Panc1 (cell line): ENCODE data around the gene CDH13. TPM values are rescaled to one million over a fixed set of nuclear protein-coding genes. Genes with fewer than 3 reads are reported as not detected.

Experiments used
- ATAC-seq: fragments of 200-7000 bp; cut with Tn5 transposase; 2 replicates; pipeline ENCODE4 v1.9.1; 2020; ENCODE audit warnings: mild to moderate bottlenecking, moderate library complexity
- BruUV-seq: library from RNA; stranded (reverse); fragments of 400-500 nt; replicated peaks from 2 replicates; lab custom pipeline; 2021; lab: Mats Ljungman, UMichigan
- CTCF ChIA-PET: fragments of 300-600 bp; sonication (Branson Sonifier 250); formaldehyde crosslinking; loops from one replicate; lab custom pipeline; 2022; ENCODE audit warnings: antibody characterized with exemption; lab: Charles Lee
- POLR2A ChIA-PET: fragments of 300-600 bp; sonication (Branson Sonifier 250); formaldehyde crosslinking; loops from one replicate; lab custom pipeline; 2022; ENCODE audit warnings: antibody characterized with exemption; lab: Charles Lee
- DNase-seq: peaks from one replicate; pipeline ENCODE4 v3.0.0-alpha.2; 2010; ENCODE audit warnings: low read depth, low spot score
- H3K27ac ChIP-seq: 2 replicates; pipeline ENCODE4 v1.5.1; 2011; ENCODE audit warnings: mild to moderate bottlenecking, low read length, inconsistent platforms
- H3K27me3 ChIP-seq: fragments of 200-500 bp; sonication (Bioruptor generic); 2 replicates; pipeline ENCODE4 v1.6.0; 2014; ENCODE audit warnings: low read length, inconsistent platforms; ENCODE audit not compliant: control insufficient read depth, insufficient read depth
- H3K36me3 ChIP-seq: fragments of 200-500 bp; sonication (Bioruptor generic); 2 replicates; pipeline ENCODE4 v1.5.1; 2014; ENCODE audit warnings: inconsistent platforms, mild to moderate bottlenecking, low read length, moderate library complexity; ENCODE audit not compliant: control insufficient read depth, insufficient read depth
- H3K4me1 ChIP-seq: 2 replicates; pipeline ENCODE4 v1.5.1; 2011; ENCODE audit warnings: inconsistent platforms, mild to moderate bottlenecking, low read length, moderate library complexity; ENCODE audit not compliant: control insufficient read depth, insufficient read depth
- H3K4me3 ChIP-seq, 2 experiments: 2 replicates each; pipeline ENCODE4 v1.5.1; 2011 to 2012; ENCODE audit warnings: low read depth in 2 of 2, low read length in 2 of 2, mild to moderate bottlenecking in 2 of 2, inconsistent platforms in 1 of 2, moderate library complexity in 1 of 2
- H3K9me3 ChIP-seq: fragments of 200-500 bp; sonication (Bioruptor generic); 2 replicates; pipeline ENCODE4 v1.5.1; 2014; ENCODE audit warnings: low read depth, mild to moderate bottlenecking, inconsistent platforms, low read length, moderate library complexity; ENCODE audit not compliant: control insufficient read depth, insufficient read depth
- POLR2AphosphoS5 ChIP-seq: IDR thresholded peaks from 2 replicates; pipeline ENCODE4 v1.6.1; 2012; ENCODE audit warnings: mild to moderate bottlenecking, low read depth, low read length, moderate library complexity
- REST ChIP-seq, 2 experiments: IDR thresholded peaks; 2 replicates each; pipeline ENCODE4 v1.6.1; 2011 to 2012; ENCODE audit warnings: low read depth in 2 of 2, control low read depth in 1 of 2, low read length in 1 of 2, mild to moderate bottlenecking in 1 of 2, moderate library complexity in 1 of 2; ENCODE audit not compliant: insufficient read depth in 1 of 2
- SIN3A ChIP-seq: IDR thresholded peaks from 2 replicates; pipeline ENCODE4 v1.6.1; 2012; ENCODE audit warnings: low read depth, mild to moderate bottlenecking, low read length, moderate library complexity, borderline replicate concordance; ENCODE audit not compliant: insufficient read depth
- TCF7L2 ChIP-seq: IDR thresholded peaks from 2 replicates; pipeline ENCODE4 v1.6.1; 2011; ENCODE audit warnings: mild to moderate bottlenecking, low read depth, low read length, inconsistent platforms
- in situ Hi-C: cut with HindIII; loops from 2 replicates; pipeline ENCODE4 v1.10.0; 2016; ENCODE audit warnings: low sequenced_read_pairs, low pct_unique_long_range_greater_than_20kb
- intact Hi-C: fragments of 100-400 bp; cut with micrococcal nuclease; formaldehyde crosslinking; loops from one replicate; pipeline ENCODE4 v1.10.0; 2022; ENCODE audit not compliant: unreplicated experiment
- total RNA-seq: library from RNA; stranded (reverse); gene quantifications from one replicate; pipeline ENCODE4 v1.2.1, GENCODE V29; 2021; ENCODE audit not compliant: unreplicated experiment
- TF ChIP-seq, protein P1 (sequence below): fragments of 450-650 bp; IDR thresholded peaks from 2 replicates; pipeline ENCODE4 v1.5.1; 2017; ENCODE audit warnings: mild to moderate bottlenecking

CDH13 gene
- total RNA-seq, 1 experiment from 2014 or later: not detected

GRCh38 chr16:83338941-83339340 is 712.2 kb downstream of the CDH13 start:
- BruUV-seq: no TSS peak
- TF ChIP-seq TCF7L2 (no peak), REST (IDR thresholded peaks at IDR 0.05; ENCODE audit: insufficient read depth in 1 of 2, low read depth in 2 of 2, low read length in 1 of 2) (no peak), SIN3A (no peak), POLR2AphosphoS5 (no peak)
- TF ChIP-seq, protein P1, sequence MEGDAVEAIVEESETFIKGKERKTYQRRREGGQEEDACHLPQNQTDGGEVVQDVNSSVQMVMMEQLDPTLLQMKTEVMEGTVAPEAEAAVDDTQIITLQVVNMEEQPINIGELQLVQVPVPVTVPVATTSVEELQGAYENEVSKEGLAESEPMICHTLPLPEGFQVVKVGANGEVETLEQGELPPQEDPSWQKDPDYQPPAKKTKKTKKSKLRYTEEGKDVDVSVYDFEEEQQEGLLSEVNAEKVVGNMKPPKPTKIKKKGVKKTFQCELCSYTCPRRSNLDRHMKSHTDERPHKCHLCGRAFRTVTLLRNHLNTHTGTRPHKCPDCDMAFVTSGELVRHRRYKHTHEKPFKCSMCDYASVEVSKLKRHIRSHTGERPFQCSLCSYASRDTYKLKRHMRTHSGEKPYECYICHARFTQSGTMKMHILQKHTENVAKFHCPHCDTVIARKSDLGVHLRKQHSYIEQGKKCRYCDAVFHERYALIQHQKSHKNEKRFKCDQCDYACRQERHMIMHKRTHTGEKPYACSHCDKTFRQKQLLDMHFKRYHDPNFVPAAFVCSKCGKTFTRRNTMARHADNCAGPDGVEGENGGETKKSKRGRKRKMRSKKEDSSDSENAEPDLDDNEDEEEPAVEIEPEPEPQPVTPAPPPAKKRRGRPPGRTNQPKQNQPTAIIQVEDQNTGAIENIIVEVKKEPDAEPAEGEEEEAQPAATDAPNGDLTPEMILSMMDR: no peak
- no peak overlapping the region for H3K27ac ChIP-seq
- DNase-seq (no peak), ATAC-seq (no peak)
- no peaks in the 10 kb centered on the region for H3K36me3 ChIP-seq
- intact Hi-C loops: no loop called here
- H3K4me1 ChIP-seq: no peaks in the 10 kb centered on the region
- H3K4me3 ChIP-seq: no peak overlapping the region
- ChIA-PET CTCF (no interaction called here), POLR2A (no interaction called here)
- in situ Hi-C loops: no loop called here
- no peaks in the 10 kb centered on the region for H3K9me3 ChIP-seq
- peaks cover 2% of the 10 kb centered on the region; the same call in 1 of the 2 replicates for H3K27me3 ChIP-seq

GRCh38 chr16:83343935-83344366 is 717.2 kb downstream of the CDH13 start:
- no peak for DNase-seq
- H3K27ac ChIP-seq: no peak overlapping the region
- no peaks in the 10 kb centered on the region for H3K9me3 ChIP-seq
- no peak overlapping the region for H3K4me3 ChIP-seq
- intact Hi-C loops: no loop called here
- no peaks in the 10 kb centered on the region for H3K27me3 ChIP-seq
- no peak for ATAC-seq
- no peaks in the 10 kb centered on the region for H3K36me3 ChIP-seq
- no TSS peak for BruUV-seq
- no peaks in the 10 kb centered on the region for H3K4me1 ChIP-seq
- TF ChIP-seq, protein P1: no peak
- TF ChIP-seq REST (IDR thresholded peaks at IDR 0.05; ENCODE audit: insufficient read depth in 1 of 2, low read depth in 2 of 2, low read length in 1 of 2): no peak
- no peak for TF ChIP-seq SIN3A
- ChIA-PET POLR2A (no interaction called here), CTCF (no interaction called here)
- in situ Hi-C loops: no loop called here
